Epidermal melanocyte (primary cell): ENCODE measurements around the gene PPP1R13L.

Experiments
- DNase-seq: peaks from one replicate; pipeline ENCODE4 v3.0.0; 2011; ENCODE audit warnings: low spot score; ENCODE audit not compliant: insufficient read length

PPP1R13L gene

GRCh38 chr19:45406226-45407090 is 1.6 kb upstream of the PPP1R13L start, which contains the start of gene POLR1G:
Gene POLR1G (plus strand): TSS chr19:45406644. CDS start chr19:45406697, 53 bp downstream.
- DNase-seq = peak; percentile 93

- peak; percentile 91 for DNase-seq
Observed at GRCh38 chr19:45405435-45406225, 761 bp upstream of the PPP1R13L start.

- no peak for DNase-seq
Observed at GRCh38 chr19:45403781-45404556, 900 bp downstream of the PPP1R13L start.

- no peak for DNase-seq
Observed at GRCh38 chr19:45403272-45403671, 1.6 kb downstream of the PPP1R13L start.

GRCh38 chr19:45402298-45403061 is 2.4 kb downstream of the PPP1R13L start:
- DNase-seq = no peak

GRCh38 chr19:45401815-45402214 is 3.1 kb downstream of the PPP1R13L start:
- no peak for DNase-seq

GRCh38 chr19:45400192-45400591 is 4.7 kb downstream of the PPP1R13L start:
- no peak for DNase-seq

GRCh38 chr19:45395821-45396617 is 8.8 kb downstream of the PPP1R13L start:
- no peak for DNase-seq

- DNase-seq = no peak
Observed at GRCh38 chr19:45391871-45392665, 12.8 kb downstream of the PPP1R13L start.

GRCh38 chr19:45391346-45391745 is 13.5 kb downstream of the PPP1R13L start:
- DNase-seq = no peak

- no peak for DNase-seq
Observed at GRCh38 chr19:45385392-45386221, 19.3 kb downstream of the PPP1R13L start.

- no peak for DNase-seq
Observed at GRCh38 chr19:45382426-45382825, 22.4 kb downstream of the PPP1R13L start.

- no peak for DNase-seq
Observed at GRCh38 chr19:45380107-45380506, 24.8 kb downstream of the PPP1R13L start.

- peak; percentile 51 for DNase-seq
Observed at GRCh38 chr19:45376045-45376724, 28.7 kb downstream of the PPP1R13L start.

- DNase-seq = peak; percentile 100
Observed at GRCh38 chr19:45370410-45371204, 34.3 kb downstream of the PPP1R13L start, which contains the start of gene ERCC2. Gene ERCC2 (minus strand): TSS chr19:45370573. CDS start chr19:45370540, 33 bp downstream.

GRCh38 chr19:45368737-45369340 is 36.0 kb downstream of the PPP1R13L start:
- DNase-seq = no peak
